GM18526 (cell line): Measurements from ENCODE around the gene ENPP1.

Source experiments
- POLR2A ChIP-seq: IDR thresholded peaks from 3 replicates; pipeline ENCODE4 v1.6.1; 2011; ENCODE audit not compliant: insufficient read length; ENCODE audit errors: extremely low read depth

ENPP1 gene

DNA sequence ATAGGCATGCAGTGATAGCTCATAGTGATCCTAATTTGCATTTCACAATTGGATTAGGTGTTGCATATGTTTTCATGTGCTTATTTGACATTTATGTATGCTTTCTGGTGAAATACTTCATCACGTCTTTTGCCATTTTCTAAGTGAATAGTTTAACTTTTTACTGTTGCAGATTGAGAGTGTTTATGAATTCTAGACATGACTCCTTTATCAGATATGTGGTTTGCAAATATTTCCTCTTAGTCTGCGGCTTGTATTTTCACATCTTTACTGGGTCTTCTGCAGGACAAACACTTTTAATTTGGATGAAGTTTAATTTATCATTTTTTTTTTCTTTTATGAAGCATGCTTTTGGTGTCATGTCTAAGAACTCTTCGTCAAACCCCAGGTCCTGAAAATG lies 104.1 kb downstream of the ENPP1 start:
- TF ChIP-seq POLR2A: no peak

DNA sequence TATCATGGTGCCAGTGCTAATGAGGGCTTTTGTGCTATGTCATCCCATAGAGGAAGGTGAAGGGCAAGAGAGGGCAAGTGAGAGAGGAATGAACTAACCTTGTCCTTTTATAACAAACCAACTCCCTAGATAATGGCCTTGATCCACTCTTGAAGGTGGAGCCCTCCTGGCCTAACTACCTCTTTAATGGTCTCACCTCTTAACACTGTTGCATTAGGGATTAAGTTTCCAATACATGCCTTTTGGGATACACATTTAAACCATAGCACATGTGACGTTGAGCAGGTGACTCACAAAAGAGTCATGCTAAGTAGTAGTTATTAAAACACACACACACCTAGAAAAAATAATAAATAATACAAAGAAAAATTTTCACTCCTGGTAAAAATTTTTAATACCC lies 106.4 kb downstream of the ENPP1 start:
- TF ChIP-seq POLR2A: no peak

GRCh38 chr6:131914967-131915751 lies 107.3 kb downstream of the ENPP1 start:
- no peak for TF ChIP-seq POLR2A

DNA sequence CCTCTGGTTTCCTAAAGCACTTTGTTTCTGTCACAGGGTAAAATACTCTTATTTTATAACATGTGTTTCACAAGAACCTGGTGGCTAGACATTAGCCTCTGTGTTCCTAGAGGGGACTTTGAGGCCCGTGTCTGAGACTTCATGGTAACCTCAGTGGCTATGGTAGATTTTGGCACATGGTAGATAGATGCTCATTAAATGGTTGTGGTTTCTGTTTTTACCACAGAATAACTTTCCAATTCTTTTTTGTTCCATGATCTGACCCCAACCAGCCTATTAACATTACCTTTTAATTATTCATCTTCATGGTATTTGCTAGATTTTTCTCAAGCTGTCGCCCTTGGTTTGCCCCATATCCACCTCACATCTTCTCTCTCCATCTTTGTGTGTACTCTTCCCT lies 109.0 kb downstream of the ENPP1 start:
- no peak for TF ChIP-seq POLR2A

- no peak for TF ChIP-seq POLR2A
Observed at GRCh38 chr6:131917318-131917717, 109.5 kb downstream of the ENPP1 start.

DNA sequence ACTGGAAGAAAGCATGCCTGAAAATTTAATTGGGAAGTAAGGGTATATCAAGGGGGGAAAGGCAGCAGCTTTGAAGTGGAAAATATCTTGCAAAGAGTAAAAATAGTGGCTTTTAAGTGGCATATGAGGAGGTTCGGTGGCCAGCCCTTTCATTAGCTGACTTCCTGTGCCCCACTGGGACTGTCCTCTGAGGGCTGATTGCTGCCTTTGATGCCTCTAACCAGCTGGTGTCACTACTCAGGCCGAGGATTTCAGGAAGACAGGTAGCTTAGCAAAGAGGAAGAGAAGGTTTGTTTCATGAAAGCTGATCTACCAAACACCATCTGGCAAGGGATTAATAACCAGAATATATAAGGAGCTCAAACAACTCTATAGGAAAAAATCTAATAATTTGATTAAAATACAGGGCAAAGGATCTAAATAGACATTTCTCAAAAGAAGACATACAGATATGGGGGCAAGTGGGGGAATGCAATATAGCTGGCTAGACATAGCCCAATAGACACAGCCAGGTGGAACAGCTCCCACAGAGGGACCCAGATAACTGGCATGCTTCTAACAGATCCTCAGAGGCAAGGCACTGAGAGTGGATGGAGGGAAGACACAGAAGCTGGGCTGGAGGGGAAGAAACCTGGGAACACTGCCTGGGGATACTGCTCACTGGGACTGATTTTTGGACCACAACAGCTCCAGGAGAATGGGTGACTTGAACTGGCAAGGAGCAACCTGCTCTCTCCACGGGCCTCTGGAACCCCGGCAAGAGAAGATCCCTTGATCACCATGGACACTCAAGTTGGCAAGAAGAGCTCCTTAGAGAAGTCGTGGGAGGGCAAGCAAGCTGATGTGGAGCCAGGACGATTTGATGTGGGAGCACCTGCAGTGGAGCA lies 110.2 kb downstream of the ENPP1 start:
- TF ChIP-seq POLR2A: no peak

DNA sequence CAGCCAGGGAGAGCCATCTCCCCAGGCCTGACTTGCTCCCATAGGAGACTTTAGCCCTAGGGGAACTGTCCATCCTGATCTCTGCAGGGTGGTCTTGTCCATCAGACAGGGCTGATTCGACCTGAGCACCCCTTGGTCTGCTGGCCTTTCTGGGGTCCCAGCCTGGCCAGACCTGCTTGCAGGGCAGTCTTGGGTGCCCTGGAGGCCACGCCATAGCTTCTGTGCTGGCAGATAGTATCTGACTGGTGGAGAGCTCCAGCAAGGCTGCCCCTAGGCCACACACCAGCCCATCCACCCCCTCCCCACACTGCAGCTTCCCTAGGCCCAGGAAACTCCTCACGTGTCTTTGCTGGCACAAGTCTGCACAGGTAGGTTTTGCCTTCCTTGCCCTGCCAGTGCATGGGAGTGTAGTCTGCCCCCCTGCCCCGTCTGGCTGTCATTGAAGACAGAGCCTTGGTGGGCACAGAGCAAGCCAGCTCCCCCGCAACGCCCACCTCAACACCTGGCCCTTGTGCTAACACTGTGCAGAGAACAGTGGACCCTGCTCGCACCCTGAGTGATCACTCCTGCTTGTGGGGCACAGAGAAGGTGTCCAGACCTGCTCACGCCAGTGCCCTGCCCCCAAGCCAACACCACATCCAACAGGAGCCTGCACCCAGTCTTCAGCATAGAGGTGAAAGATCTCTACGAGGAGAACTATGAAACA lies 111.0 kb downstream of the ENPP1 start:
- no peak for TF ChIP-seq POLR2A

GRCh38 chr6:131920656-131921055 lies 112.8 kb downstream of the ENPP1 start:
- TF ChIP-seq POLR2A: no peak

GRCh38 chr6:131923356-131923755 lies 115.5 kb downstream of the ENPP1 start:
- no peak for TF ChIP-seq POLR2A

GRCh38 chr6:131924881-131925474 lies 117.2 kb downstream of the ENPP1 start:
- TF ChIP-seq POLR2A: no peak

- TF ChIP-seq POLR2A: no peak
Observed at GRCh38 chr6:131929264-131929663, 121.4 kb downstream of the ENPP1 start.

GRCh38 chr6:131929976-131930375 lies 122.2 kb downstream of the ENPP1 start:
- TF ChIP-seq POLR2A: no peak

GRCh38 chr6:131931063-131931750 lies 123.4 kb downstream of the ENPP1 start:
- TF ChIP-seq POLR2A: no peak

DNA sequence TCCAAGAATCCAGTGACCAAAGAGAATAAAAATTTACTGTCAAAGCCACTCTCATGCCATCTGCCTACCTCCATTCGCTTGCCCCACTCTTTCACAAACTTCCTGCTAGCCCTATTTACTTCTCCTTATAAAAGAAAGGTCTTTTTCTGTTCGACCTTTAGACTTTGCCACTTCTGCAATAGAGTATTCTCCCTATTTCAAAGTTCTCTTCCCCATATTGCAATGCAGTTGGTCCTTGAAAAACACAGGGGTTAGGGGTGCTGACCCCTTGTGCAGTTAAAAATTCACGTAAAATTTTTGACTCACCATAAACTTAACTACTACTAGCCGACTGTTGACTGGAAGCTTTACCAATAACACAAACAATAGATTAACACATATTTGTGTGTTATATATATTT lies 128.3 kb downstream of the ENPP1 start:
- no peak for TF ChIP-seq POLR2A

- TF ChIP-seq POLR2A: no peak
Observed at GRCh38 chr6:131937226-131937625, 129.4 kb downstream of the ENPP1 start.
